ENCODE results near the gene MAP6. TPM values are rescaled to one million over a fixed set of nuclear protein-coding genes. Genes with fewer than 3 reads are reported as not detected.

MAP6 gene
- total RNA-seq, 1 experiment from 2014 or later, result not detected

GRCh38 chr11:75566763-75567279 is 102.0 kb downstream of the MAP6 start:
- Histone ChIP-seq H3K79me2 (ENCODE audit: insufficient read depth, low read length) (peaks cover 56% of the 10 kb centered on the region), H3K9ac (ENCODE audit: low read length) (no peak overlapping the region), H3K4me1 (ENCODE audit: control insufficient read depth in 1 of 2, insufficient read depth in 2 of 2, low read length in 2 of 2) (peaks cover 14 to 32% of the 10 kb centered on the region in 2 experiments), H3K4me2 (ENCODE audit: low read length) (no peak overlapping the region), H3K36me3 (ENCODE audit: control insufficient read depth in 1 of 2, insufficient read depth in 2 of 2, low read length in 2 of 2) (peaks cover 28 to 55% of the 10 kb centered on the region in 2 experiments), H4K20me1 (ENCODE audit: insufficient read depth) (no peaks in the 10 kb centered on the region), H3K9me2 (ENCODE audit: insufficient read depth) (no peaks in the 10 kb centered on the region), H3K4me3 (replicated peaks in 1 of 2; ENCODE audit: low read depth in 1 of 2, low read length in 2 of 2) (no peak overlapping the region), H3K27me3 (ENCODE audit: insufficient read depth, low read length) (no peaks in the 10 kb centered on the region), H2AFZ (ENCODE audit: low read depth, low read length, poor library complexity, severe bottlenecking) (no peak overlapping the region), H3K9me3 (ENCODE audit: control insufficient read depth in 1 of 2, insufficient read depth in 1 of 2, low read depth in 1 of 2, low read length in 2 of 2) (no peaks in the 10 kb centered on the region), H3K27ac (ENCODE audit: low read depth, low read length) (no peak overlapping the region; the same call in 1 of the 2 replicates)
- no peak for TF ChIP-seq EGR1 (IDR thresholded peaks at IDR 0.05; ENCODE audit: low read depth)
- no peak for TF ChIP-seq POLR2A (IDR thresholded peaks at IDR 0.05; ENCODE audit: borderline replicate concordance, extremely low read depth, insufficient read depth, insufficient read length)
- TF ChIP-seq TCF7L2 (IDR thresholded peaks at IDR 0.05; ENCODE audit: borderline replicate concordance, extremely low read depth, insufficient read depth, insufficient read length), result no peak
- DNase-seq (ENCODE audit: low read depth, low spot score) (no peak), ATAC-seq (no peak)
- CTCF ChIA-PET, result interaction anchor here (0.9 kb wide), 1 partner anchor 585 kb away, joined by 3 read pairs; no protein-coding TSS in a partner anchor
- no TSS peak for BruUV-seq (replicated peaks)
- POLR2A ChIA-PET, result no interaction called here
- RAD21 ChIA-PET (ENCODE audit: low non-redundant PET in 1 of 2, low total read pairs in 2 of 2, uncharacterized antibody in 2 of 2, unreplicated experiment in 2 of 2), result no interaction called here
- intact Hi-C loops (cut with micrococcal nuclease), result no loop called here

- Histone ChIP-seq H3K36me3 (ENCODE audit: control insufficient read depth in 1 of 2, insufficient read depth in 2 of 2, low read length in 2 of 2) (peaks cover 22 to 48% of the 10 kb centered on the region in 2 experiments), H3K4me2 (ENCODE audit: low read length) (peak overlapping the region; percentile 85; the same call in 1 of the 2 replicates), H3K27ac (ENCODE audit: low read depth, low read length) (no peak overlapping the region; the same call in 1 of the 2 replicates), H3K9me2 (ENCODE audit: insufficient read depth) (no peaks in the 10 kb centered on the region), H3K79me2 (ENCODE audit: insufficient read depth, low read length) (peaks cover 56% of the 10 kb centered on the region), H3K4me1 (ENCODE audit: control insufficient read depth in 1 of 2, insufficient read depth in 2 of 2, low read length in 2 of 2) (peaks cover 17 to 39% of the 10 kb centered on the region in 2 experiments), H3K9ac (ENCODE audit: low read length) (no peak overlapping the region), H3K4me3 (replicated peaks in 1 of 2; ENCODE audit: low read depth in 1 of 2, low read length in 2 of 2) (no peak overlapping the region), H2AFZ (ENCODE audit: low read depth, low read length, poor library complexity, severe bottlenecking) (no peak overlapping the region), H3K9me3 (ENCODE audit: control insufficient read depth in 1 of 2, insufficient read depth in 1 of 2, low read depth in 1 of 2, low read length in 2 of 2) (no peaks in the 10 kb centered on the region), H3K27me3 (ENCODE audit: insufficient read depth, low read length) (no peaks in the 10 kb centered on the region), H4K20me1 (ENCODE audit: insufficient read depth) (no peaks in the 10 kb centered on the region)
- BruUV-seq (replicated peaks), result no TSS peak
- CTCF ChIA-PET, result interaction anchor here (0.9 kb wide), 1 partner anchor 586 kb away, joined by 3 read pairs; no protein-coding TSS in a partner anchor
- DNase-seq (ENCODE audit: low read depth, low spot score) (no peak), ATAC-seq (no peak)
- TF ChIP-seq ZNF274 (IDR thresholded peaks at IDR 0.05; ENCODE audit: low read depth, low read length), result no peak
- intact Hi-C loops (cut with micrococcal nuclease), result no loop called here
- POLR2A ChIA-PET, result interaction anchor here (1.3 kb wide), 1 partner anchor 9 kb away, joined by 5 read pairs; no protein-coding TSS in a partner anchor
- RAD21 ChIA-PET (ENCODE audit: low non-redundant PET in 1 of 2, low total read pairs in 2 of 2, uncharacterized antibody in 2 of 2, unreplicated experiment in 2 of 2), result no interaction called here
Observed at GRCh38 chr11:75565916-75566762, 102.7 kb downstream of the MAP6 start.
